Right ventricle myocardium superior (tissue), 1 donor: ENCODE measurements around the gene GRIA4. TPM values are rescaled to one million over a fixed set of nuclear protein-coding genes. Genes with fewer than 3 reads are reported as not detected.
"Not testable (repeated sequence)": the region's sequence is repeated elsewhere in the genome, so short reads cannot be mapped to it uniquely, and the experiment has no call there.

ENCODE experiments used
- ATAC-seq: fragments of 200-7000 bp; cut with Tn5 transposase; one replicate; pipeline ENCODE4 v1.9.1; 2020; ENCODE audit warnings: mild to moderate bottlenecking; ENCODE audit not compliant: poor library complexity
- DNase-seq: peaks from one replicate; pipeline ENCODE4 v3.0.0-alpha.2; 2020
- intact Hi-C: fragments of 100-400 bp; cut with DNase I; formaldehyde crosslinking; loops from one replicate; pipeline ENCODE4 v1.11.2; 2022
- total RNA-seq: library from RNA; stranded (reverse); fragmentation: NEBNext Ultra II Directional; extraction: Animal tissue kit (Norgen Biotek cat#: 25700); gene quantifications from one replicate; pipeline ENCODE4 v1.2.1, GENCODE V29; 2021
- donor health status: DM: no; HTN: yes; CAD: no; lungs with severe emphysema.

The GRIA4 gene
- total RNA-seq, 1 donor from 2014 or later: not detected

DNA sequence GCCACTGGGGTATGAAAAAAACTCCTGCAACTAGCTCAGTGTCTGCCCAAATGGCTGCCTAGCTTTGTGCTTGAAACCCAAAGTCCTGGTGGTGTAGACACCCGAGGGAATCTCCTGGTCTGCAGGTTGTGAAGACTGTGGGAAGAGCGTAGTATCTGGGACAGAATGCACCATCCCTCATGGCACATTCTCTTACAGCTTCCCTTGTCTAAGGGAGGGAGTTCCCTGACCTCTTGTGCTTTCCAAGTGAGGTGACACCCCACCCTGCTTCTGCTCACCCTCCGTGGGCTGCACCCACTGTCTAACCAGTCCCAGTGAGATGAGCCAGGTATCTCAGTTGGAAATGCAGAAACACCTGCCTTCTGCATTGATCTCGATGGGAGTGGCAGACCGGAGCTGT is 269.1 kb downstream of the GRIA4 start:
- intact Hi-C loops, ATAC-seq, DNase-seq: not testable (repeated sequence)

DNA sequence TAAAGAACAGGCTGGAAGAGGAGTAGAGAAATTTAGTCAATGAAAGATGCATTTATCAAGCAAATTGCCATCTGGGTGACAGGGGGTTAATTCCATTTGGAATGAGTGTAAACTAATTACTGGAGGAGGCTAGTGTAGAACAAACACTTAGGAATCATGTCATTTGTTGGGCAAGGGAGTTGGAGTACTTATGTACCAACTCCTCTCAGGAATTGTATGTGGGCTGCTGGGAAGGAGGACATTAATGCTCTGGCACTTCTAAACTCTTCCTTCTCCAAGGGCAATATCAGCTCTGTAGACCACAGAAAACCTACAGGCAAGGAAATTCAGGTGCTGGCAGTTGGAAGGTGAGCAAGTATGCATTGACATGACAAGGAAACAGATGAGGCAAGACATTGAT is 271.2 kb downstream of the GRIA4 start:
- no peak for DNase-seq
- intact Hi-C loops: no loop called here
- ATAC-seq: no peak

DNA sequence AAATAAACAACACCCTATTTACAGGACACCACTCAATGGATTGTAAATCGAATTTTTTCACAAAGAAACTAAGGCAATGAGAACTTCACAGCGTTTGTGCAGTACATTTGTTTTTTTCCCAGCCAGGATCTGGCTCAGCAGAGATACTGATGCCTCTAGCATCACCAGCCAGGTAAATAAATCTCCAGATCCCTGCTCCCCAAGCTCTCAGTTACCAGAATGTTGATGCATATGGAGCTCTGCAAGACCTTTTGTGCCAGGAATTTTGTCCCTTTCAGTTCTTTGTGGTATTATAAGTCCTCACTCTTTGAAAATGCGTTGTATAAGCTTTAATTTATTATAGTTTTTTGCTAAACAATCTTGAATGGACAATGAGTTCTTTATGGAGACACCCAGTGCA is 274.6 kb downstream of the GRIA4 start:
- no peak for ATAC-seq
- intact Hi-C loops: no loop called here
- no peak for DNase-seq

DNA sequence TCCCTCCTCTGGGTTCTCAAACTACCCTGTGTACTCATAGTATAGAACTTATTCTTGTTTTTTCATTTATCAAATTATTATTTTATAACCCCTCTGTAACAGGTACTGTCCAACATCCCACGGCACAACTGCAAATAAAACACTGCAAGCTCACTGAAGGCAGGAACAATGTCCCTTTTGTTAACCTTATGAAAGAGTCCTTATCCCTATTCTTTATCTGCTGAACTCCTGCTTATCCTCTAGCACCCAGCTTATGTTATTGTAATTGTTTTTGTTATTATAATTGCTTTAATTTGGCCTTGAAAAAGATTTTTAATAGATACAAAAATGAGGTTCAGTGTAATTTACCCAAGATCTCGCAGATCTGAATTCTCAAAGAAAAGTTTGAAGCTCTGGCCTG is 281.8 kb downstream of the GRIA4 start:
- DNase-seq: no peak
- intact Hi-C loops: no loop called here
- no peak for ATAC-seq

DNA sequence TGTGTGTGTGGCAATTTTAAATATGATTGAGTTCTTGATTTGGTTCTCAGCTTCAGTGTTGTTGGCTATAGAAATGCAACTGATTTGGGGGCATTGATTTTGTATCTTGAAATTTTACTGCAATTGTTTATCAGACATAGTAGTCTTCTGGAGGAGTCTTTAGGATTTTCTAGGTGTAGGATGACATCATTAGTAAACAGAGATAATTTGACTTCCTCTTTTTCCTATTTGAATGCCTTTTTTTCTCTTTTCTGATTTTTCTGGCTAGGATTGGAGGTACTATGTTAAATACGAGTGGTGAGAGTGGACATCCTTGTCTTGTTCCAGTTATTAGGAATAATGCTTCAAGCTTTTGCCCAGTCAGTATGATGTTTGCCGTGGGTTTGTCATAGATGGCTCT is 287.3 kb downstream of the GRIA4 start:
- no peak for DNase-seq
- ATAC-seq: no peak
- intact Hi-C loops: no loop called here

DNA sequence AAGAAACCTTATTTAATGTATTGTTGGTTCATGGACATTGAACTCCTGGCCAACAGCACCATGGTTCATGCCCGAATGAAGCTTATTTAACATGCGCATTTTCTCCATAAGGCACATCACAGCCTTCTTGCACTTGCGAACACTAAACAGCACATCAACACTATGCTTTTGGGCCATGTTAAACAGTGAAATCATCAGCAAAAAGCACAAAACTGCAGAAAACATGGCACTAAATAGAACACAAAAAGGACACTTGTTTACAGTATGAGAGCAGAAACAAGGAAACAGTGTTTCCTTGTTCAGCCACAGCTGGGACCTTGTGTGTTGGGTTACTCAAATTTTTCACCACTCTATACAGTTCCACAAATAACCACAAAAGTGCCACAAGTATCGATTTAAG is 289.9 kb downstream of the GRIA4 start:
- intact Hi-C loops: no loop called here
- DNase-seq: no peak
- ATAC-seq: no peak

DNA sequence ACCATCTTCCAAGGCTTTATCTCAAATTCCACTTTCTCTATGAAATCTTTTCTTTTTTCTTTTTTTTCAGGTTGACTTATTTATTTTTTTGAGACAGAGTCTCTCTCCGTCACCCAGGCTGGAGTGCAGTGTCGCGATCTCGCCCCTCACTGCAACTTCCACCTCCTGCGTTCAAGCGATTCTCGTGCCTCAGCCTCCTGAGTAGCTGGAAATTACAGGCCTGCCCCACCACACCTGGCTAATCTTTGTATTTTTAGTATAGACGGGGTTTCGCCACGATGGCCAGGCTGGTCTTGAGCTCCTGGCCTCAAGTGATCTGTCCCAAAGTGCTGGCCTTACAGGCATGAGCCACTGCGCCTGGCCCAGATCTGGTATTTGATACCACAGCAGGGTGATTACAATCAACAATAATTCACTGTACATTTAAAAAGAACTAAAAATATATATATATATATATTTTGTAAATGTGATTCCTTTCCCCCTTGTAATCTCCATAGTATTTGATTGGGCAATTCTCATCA is 290.7 kb downstream of the GRIA4 start:
- ATAC-seq: no peak
- intact Hi-C loops: no loop called here
- no peak for DNase-seq

DNA sequence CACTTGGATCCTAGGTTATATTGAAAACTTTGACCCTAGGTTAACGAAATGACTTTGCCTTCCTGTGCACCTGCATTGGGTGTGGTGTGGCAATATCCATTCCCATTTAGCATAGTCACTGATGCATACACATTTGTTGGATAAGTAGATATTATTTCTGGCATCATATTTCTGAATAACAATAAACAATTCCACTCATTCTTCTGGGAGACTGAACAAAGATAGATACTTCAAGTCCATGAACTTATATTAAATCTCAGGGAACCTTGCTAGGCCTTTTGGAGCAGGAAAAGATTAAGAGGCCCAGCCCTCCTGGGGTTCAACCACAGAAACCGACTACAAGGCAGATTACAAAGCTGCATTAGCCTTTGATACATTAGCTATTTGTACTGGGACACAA is 293.2 kb downstream of the GRIA4 start:
- no peak for DNase-seq

DNA sequence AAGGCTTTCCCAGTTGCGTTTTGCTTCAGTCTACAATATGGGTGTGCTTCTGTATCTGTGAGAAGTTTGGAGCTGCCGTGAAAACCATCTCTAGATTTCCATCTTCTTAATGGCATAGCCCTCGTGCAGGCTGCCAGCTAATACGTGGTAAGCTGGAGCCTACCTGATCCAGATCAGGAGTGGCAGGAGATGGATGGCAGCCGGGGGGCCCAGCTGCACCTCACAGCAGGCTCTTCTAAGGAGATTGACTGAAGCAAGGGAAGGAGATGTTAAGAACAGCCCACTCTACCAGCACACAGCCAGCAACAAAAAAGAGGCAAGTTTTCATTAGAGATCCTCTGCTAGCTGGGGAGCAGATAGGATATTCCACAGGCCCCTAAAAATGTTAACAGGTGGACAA is 296.6 kb downstream of the GRIA4 start:
- intact Hi-C loops: no loop called here
- DNase-seq (no peak), ATAC-seq (no peak)

More for the DNA sequence above, 293.2 kb downstream of the GRIA4 start:
- intact Hi-C loops: no loop called here
- ATAC-seq: no peak

DNA sequence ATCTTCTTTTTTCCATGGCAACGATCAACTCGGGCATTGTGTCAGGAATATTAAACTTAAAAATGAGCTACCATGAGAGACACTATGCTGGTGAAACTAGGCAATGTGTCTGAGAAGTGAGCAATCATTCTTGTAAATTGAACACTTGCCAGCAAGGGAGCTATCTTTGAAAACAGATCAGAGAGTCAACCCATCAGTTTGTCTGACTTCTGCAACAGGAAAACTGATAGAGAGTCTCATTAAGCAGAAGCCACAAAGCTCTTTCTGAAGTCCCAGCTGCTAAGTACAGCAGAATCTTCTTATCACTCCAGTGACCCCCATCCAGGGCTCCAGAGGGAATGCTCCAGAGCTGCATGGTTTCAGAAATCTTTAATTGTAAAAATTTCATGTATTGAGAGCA is 297.4 kb downstream of the GRIA4 start:
- intact Hi-C loops: no loop called here
- no peak for ATAC-seq
- DNase-seq: no peak

DNA sequence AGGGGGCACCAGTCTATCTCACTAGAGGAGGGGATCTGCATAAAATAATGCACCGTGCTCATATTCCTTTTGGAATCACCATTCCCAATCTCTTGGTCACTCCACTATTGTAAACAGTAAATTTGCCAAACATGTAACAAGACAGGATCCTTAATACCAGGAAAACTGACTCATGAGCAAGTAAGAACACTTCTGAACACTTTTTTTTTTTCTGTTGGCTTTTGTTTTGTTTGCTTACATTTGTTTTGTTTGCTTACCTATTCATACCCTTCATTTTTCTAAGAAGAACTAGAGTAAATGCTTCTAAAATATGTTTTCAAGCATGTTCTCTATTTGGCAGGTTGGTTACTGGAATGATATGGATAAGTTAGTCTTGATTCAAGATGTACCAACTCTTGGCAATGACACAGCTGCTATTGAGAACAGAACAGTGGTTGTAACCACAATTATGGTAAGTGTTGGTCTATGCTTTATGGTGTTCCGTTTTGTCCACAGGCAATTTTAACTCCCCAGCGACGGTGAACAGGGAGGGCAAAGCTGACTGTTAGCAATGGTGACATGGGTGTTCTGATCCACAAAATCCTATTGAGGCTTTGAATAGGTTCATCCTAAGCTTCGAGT is 300.3 kb downstream of the GRIA4 start:
- intact Hi-C loops: no loop called here
- DNase-seq (no peak), ATAC-seq (no peak)

DNA sequence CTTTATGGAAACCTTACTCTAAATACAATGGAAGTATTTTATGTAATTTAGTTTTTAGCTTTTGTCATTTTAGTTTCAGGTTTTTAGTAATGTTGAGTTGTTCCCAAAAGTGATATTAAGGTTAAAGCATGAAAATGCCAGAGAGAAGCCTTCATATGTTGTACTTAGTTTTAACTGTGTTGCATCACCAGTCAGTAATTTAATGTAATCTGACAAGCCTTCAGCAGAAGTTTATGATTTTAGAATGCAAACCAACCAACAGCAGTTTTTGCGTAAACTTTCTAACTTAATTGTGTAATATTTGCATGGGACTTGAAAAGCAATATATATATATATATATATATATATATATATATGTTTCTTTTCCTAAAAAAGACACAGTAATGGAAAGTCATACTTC is 301.6 kb downstream of the GRIA4 start:
- DNase-seq: no peak
- no peak for ATAC-seq
- intact Hi-C loops: no loop called here

DNA sequence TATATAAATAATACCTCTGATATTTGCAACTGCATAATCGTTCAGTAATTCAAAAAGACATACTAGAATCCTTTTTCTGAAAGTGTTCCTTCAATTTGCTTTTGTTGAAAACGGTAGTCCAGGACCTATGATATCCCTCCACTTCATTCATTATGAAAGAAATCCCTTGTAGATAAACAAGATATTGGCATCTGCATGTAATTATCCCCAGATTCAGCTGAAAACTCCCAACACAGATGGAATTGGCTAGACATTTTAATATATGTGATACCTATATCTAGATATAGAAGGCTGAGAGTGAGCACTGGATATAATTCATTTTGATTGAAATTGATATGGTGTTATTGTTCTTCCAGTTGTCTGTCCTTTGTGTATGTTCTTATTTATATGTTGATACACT is 302.8 kb downstream of the GRIA4 start:
- intact Hi-C loops: no loop called here

DNA sequence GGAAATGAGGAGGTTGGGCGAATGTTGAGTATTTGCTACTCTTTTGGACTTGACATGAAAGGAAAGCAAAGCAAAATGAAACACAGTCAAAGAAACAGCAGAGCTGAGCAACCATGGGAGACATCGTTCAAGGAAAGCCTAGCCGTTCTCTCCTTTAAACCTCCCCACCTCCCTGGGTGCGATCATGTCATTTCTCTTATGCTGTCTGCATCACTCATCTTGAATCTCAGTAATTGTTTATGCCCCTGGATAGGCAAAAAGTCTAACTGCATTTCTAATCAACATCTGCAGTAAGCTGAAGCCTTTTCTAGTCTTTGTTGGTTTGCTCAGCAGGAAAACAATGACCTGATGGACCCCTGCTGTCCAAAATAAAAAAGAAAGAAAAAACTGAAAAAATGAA is 305.1 kb downstream of the GRIA4 start:
- intact Hi-C loops: no loop called here
- ATAC-seq (no peak), DNase-seq (no peak)

More for the DNA sequence above, 302.8 kb downstream of the GRIA4 start:
- DNase-seq (no peak), ATAC-seq (no peak)

DNA sequence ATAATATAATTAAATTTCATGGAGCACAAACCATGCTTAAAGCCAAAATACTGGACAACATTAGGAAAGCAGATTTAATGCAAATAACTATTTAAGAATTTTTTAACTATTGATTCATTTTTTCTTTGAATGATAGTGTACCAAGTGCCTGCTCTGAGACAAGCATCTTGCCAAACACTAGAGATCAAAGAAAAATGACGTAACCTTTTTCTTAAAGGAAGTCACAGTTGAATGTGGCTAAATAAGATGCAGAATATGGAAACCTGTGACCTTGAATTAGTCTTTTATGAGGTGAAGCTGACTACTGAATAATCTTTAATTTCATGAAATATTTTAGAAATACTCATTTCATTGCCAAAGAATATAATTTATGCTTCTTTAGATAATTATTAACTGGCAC is 308.2 kb downstream of the GRIA4 start:
- ATAC-seq: no peak
- intact Hi-C loops: no loop called here
- no peak for DNase-seq

DNA sequence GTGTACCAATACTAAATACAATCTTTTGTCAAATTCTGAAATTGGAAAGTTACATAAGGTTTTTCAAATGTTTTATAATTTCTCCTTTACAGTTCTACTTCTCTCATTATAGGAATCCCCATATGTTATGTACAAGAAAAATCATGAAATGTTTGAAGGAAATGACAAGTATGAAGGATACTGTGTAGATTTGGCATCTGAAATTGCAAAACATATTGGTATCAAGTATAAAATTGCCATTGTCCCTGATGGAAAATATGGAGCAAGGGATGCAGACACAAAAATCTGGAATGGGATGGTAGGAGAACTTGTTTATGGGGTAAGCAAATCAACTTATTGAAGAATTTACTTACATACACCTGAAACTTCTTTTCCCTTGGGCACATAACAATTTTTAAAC is 308.7 kb downstream of the GRIA4 start:
- DNase-seq (no peak), ATAC-seq (no peak)
- intact Hi-C loops: no loop called here

DNA sequence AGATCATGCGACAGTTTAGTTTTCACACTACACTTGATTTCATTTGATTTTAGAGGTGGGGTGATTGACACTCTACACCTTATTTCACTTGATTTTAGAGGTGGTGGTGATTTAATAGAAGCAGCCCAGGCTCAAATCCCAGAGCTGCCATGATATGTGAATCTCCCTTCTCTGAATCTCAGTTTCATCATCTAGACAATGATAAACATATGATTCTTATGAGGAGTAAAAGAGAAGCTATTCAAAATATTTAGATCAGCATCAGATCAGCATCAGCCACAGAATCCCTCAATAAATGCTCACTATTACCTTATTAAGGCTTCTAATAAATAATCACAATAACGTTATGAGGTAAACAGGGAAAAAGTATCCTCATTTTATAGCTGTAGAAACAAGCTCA is 313.4 kb downstream of the GRIA4 start:
- no peak for DNase-seq
- intact Hi-C loops: no loop called here
- no peak for ATAC-seq

DNA sequence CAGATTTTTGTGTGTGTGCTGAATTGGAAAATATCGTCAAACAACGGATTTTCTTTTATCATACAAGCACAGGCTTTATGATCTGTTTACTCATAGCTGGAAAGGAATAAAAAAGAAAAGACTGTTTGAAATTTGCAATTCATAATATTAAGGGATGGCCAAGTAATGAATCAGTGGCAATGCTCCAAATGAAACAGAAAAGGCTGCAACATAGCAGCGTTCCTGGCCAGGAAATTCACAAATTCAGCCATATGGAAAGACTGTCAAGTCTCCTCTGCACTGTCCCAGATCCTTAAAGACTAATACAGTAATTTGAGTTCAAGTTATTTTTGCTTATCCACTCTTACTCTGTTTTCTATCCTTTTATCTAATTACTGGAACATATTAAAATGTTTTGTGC is 313.9 kb downstream of the GRIA4 start:
- ATAC-seq (no peak), DNase-seq (no peak)
- intact Hi-C loops: no loop called here

DNA sequence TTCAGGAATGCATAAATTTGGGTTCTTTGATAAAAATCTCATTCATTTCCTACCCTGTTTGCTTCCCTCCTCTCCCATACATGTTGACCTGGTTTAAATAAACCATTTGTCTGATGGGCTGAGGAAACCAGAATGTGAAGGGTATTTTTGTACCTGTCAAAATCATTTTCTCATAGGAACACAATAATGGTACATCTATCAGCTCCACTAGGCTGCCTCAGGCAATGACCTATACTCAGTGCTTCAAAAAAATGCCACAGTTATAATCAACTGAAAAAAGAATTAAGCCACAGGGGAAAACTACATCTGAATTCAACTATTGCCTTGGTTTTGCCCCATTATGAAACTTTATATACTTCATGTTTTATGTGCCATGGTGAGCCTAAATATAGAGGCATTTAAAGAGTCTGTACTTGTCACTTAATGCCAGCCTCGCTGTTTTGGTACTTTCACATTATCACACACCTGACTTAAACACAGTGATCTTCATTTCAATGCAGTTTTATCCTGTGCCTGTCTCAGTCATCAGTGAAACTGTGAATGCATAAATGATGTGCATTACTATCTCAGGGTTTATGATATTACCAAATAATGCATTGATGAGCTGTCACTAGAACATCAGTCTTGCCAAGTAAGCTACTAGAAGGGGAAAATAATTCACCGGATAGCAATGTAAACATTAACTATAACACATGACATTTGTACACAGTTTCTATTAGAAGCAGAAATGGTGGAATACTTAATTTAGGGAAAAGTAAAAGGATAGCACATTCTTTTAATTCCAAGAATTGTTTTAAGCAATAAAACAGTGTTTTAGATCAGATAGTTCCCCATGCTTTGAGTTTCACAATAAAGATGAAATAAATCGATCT is 319.4 kb downstream of the GRIA4 start:
- intact Hi-C loops: no loop called here
- ATAC-seq (no peak), DNase-seq (no peak)

DNA sequence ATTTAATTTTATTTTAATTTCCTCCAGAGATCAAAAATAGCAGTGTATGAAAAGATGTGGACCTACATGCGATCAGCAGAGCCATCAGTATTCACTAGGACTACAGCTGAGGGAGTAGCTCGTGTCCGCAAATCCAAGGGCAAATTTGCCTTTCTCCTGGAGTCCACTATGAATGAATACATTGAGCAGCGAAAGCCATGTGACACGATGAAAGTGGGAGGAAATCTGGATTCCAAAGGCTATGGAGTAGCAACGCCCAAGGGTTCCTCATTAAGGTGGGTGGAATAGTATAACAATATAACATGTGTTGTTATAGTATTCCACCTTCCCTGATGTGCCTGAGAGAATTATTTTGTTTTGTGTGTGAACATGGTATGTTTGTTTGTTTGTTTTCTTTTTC is 323.8 kb downstream of the GRIA4 start:
- DNase-seq: no peak
- no peak for ATAC-seq
- intact Hi-C loops: no loop called here
